ENCODE measurements around the gene LSM10. TPM values are rescaled to one million over a fixed set of nuclear protein-coding genes. Genes with fewer than 3 reads are reported as not detected.

The LSM10 gene
- total RNA-seq, 1 donor from 2014 or later: 26.1 TPM

DNA sequence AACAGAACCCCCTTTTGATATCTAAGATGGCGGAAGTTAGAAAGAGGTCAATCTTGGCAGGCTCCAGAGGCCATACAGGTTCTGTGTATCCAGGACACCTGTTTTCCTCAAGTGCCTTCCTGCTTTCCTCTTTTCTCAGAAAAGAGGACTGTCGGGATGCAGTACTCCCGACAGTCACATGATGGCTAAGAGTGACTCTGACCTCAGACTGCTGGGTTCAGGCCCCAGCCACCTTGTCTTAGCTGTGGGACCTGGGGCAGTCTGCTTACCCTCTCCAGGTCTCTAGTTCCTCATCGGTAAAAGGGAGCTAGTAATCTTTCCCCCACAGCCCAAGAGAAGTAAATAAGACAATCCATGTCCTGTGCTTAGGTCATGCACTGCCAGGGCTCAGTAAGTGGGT lies 41.9 kb downstream of the LSM10 start:
- H3K27me3 Mint-ChIP-seq (ENCODE audit: low read depth): no peaks in the 10 kb centered on the region
- peaks cover 16% of the 10 kb centered on the region for H3K4me1 Mint-ChIP-seq
- H3K9me3 Mint-ChIP-seq: no peaks in the 10 kb centered on the region
- no peak overlapping the region for H3K27ac Mint-ChIP-seq
- H3K36me3 Mint-ChIP-seq: peaks cover 21% of the 10 kb centered on the region
- TF ChIP-seq, protein P1, sequence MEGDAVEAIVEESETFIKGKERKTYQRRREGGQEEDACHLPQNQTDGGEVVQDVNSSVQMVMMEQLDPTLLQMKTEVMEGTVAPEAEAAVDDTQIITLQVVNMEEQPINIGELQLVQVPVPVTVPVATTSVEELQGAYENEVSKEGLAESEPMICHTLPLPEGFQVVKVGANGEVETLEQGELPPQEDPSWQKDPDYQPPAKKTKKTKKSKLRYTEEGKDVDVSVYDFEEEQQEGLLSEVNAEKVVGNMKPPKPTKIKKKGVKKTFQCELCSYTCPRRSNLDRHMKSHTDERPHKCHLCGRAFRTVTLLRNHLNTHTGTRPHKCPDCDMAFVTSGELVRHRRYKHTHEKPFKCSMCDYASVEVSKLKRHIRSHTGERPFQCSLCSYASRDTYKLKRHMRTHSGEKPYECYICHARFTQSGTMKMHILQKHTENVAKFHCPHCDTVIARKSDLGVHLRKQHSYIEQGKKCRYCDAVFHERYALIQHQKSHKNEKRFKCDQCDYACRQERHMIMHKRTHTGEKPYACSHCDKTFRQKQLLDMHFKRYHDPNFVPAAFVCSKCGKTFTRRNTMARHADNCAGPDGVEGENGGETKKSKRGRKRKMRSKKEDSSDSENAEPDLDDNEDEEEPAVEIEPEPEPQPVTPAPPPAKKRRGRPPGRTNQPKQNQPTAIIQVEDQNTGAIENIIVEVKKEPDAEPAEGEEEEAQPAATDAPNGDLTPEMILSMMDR (IDR thresholded peaks at IDR 0.05; ENCODE audit: unreplicated experiment): no peak
- no peak overlapping the region for H3K4me3 Mint-ChIP-seq
- no peak for DNase-seq (ENCODE audit: low spot score in 2 of 2, unreplicated experiment in 2 of 2)

DNA sequence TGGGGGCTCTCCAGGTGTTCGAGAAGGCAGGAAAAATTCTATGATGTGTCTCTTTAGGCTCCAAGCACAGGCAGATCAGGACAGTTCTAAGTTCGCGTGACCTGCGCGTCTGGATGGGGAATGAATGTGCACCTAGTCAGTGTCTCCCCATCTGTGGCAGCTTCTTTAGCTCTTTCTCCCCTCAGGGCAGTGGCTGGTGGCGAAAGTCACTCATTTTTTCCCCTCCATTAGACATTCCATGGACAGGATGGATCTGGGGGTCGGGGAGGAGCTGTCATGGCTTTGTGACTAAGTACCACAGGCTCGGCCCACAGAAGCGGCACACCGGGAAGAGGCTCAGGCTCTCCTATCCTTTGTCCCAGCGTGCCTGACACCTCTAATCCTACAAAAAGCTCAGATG lies 43.2 kb downstream of the LSM10 start:
- no peaks in the 10 kb centered on the region for H3K9me3 Mint-ChIP-seq

DNA sequence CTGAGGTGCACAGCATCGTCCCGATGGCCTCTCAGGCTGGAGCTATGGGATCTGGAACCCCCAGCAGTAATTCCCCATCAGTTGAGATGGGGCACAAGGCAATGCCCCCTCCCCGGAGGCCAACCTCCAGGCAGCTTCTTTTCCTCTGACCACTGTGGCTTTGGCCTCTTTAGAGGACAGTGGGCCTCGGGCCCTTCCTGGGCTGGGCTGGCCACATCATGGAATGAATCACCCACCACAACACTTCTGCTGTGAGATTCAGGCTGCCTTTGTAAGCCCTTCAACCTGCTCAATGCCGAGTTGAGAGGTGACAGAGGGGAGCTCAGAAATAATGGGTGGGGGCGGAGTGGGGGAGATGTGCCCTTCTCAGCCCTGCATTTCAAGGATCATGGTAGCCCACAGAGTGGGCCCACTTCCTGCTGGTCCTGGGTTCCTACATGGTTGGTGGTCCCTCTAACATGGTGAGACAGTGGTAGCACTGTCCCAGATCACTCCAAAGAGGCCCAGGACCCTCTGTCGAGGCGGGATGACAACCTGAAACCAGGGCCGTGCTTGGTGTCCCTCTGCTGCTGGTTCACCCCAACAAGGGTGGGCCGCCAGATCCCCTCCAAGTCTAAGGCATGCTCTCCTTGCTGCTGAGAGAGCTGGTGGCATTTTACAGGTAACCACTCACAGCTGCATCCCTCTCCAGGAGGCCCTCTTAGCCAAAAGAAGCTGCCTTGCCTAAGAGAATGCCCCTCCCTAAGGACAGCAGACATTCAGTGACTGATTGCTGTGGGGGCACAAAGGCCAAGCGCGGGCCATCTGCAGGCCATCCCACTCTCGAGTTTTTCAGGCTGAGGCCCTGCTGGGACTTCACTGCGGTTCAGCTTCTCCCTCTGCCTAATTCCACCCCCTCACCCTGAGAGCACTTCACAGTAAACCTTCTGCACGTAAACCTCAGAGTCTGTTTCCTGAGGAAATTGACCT lies 44.5 kb downstream of the LSM10 start:
- no peak for DNase-seq (ENCODE audit: low spot score in 2 of 2, unreplicated experiment in 2 of 2)
- peak overlapping the region; percentile 92 for H3K27ac Mint-ChIP-seq
- H3K27me3 Mint-ChIP-seq (ENCODE audit: low read depth): no peaks in the 10 kb centered on the region
- peaks cover 24% of the 10 kb centered on the region for H3K36me3 Mint-ChIP-seq
- TF ChIP-seq, protein P1 (IDR thresholded peaks at IDR 0.05; ENCODE audit: unreplicated experiment): no peak
- no peaks in the 10 kb centered on the region for H3K9me3 Mint-ChIP-seq
- H3K4me1 Mint-ChIP-seq: peaks cover 16% of the 10 kb centered on the region
- no peak overlapping the region for H3K4me3 Mint-ChIP-seq

More for the DNA sequence above, 43.2 kb downstream of the LSM10 start:
- Mint-ChIP-seq H3K27ac (no peak overlapping the region), H3K4me1 (peaks cover 16% of the 10 kb centered on the region), H3K36me3 (peaks cover 21% of the 10 kb centered on the region), H3K4me3 (no peak overlapping the region), H3K27me3 (ENCODE audit: low read depth) (no peaks in the 10 kb centered on the region)
- DNase-seq (ENCODE audit: low spot score in 2 of 2, unreplicated experiment in 2 of 2): no peak
- TF ChIP-seq, protein P1 (IDR thresholded peaks at IDR 0.05; ENCODE audit: unreplicated experiment): no peak

DNA sequence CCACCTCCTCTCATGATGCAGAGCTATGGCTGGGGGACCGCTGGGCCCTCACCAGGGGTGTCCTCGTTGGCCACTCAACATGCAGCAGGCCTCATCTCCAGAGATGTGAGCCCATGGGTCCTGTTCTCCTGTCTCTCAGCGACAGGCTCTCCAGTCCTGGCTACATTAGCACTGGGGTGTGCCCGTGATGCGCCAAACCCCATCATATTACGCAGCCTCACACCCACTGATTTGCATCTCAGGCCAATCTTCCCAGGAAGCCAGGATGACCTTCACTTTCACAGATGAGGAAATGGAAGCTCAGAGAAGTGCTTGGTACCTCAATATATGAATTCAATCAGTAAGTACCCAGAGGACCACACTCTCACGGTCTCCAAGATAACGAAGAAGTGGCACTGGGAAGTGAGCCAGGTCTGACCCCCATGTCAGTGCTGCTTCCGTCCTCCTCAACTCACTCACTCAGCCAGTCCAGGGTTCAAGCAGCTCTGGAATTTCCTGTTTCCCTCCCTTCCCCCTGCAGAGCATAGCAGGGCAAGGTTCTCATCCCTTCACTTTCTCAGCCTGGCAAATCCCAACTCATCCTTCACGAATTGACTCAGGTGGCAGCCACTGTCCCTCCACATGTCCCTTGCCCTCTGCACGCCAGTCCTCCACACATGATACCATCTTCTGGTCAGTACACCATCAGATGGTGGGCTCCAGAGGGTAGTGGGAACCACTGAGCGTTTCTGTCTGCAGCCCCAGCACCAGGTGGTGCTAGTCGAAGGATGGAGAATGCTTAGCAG lies 45.4 kb downstream of the LSM10 start:
- Mint-ChIP-seq H3K36me3 (peaks cover 26% of the 10 kb centered on the region), H3K27ac (peak overlapping the region; percentile 92), H3K9me3 (no peaks in the 10 kb centered on the region)

DNA sequence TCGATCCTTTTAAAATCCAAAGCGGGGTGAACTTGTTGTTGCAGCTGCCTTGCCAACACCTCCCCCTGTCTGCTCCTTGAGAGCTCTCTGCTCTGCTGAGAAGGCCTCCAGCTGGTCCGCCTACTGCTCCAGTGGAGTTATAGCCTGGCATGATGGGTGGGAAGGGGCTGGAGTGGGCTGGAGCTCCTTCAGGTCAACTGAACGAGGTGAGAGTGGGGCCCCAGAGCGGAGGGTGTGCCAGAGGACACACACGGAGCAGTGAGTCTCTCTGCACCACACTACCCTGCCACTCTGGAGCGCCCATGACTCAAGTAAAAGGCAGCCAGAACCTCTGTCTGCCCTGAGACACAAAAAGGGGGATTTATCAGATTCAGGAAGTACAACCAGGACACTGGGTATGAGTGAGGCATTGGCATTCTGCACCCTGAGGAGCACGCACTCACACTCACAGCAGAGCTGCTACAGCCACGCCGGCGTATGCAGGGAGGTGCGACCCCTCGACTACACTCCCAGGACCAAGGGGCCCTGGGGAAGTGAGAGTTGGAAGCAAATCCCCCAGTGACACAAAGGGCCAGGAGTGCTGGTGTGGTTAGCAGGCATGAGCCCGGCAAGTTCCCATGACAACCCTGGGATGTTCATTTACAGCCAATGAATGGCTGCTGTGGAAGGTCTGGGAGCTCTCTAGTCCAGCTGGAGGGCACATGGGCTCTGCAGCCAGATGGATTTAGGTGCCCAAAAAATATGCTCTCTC lies 46.3 kb downstream of the LSM10 start:
- Mint-ChIP-seq H3K27ac (peak overlapping the region; percentile 92), H3K27me3 (ENCODE audit: low read depth) (no peaks in the 10 kb centered on the region), H3K4me3 (no peak overlapping the region), H3K4me1 (peaks cover 16% of the 10 kb centered on the region), H3K9me3 (no peaks in the 10 kb centered on the region), H3K36me3 (peaks cover 27% of the 10 kb centered on the region)
- TF ChIP-seq, protein P1 (IDR thresholded peaks at IDR 0.05; ENCODE audit: unreplicated experiment): no peak
- no peak for DNase-seq (ENCODE audit: low spot score in 2 of 2, unreplicated experiment in 2 of 2)

More for the DNA sequence above, 45.4 kb downstream of the LSM10 start:
- peaks cover 16% of the 10 kb centered on the region for H3K4me1 Mint-ChIP-seq
- no peak overlapping the region for H3K4me3 Mint-ChIP-seq
- TF ChIP-seq, protein P1 (IDR thresholded peaks at IDR 0.05; ENCODE audit: unreplicated experiment): no peak
- DNase-seq (ENCODE audit: low spot score in 2 of 2, unreplicated experiment in 2 of 2): no peak
- H3K27me3 Mint-ChIP-seq (ENCODE audit: low read depth): no peaks in the 10 kb centered on the region

Data from mesothelial cell of epicardium (in vitro differentiated cells).